ENCODE data around the gene SOWAHA. TPM values are rescaled to one million over a fixed set of nuclear protein-coding genes. Genes with fewer than 3 reads are reported as not detected.
"Not testable (repeated sequence)": the region's sequence is repeated elsewhere in the genome, so short reads cannot be mapped to it uniquely, and the experiment has no call there.

Gene SOWAHA
- total RNA-seq, 1 donor from 2014 or later: 5.1 TPM

- DNase-seq: not testable (repeated sequence)
Measured at GRCh38 chr5:132854992-132855391, 41.9 kb downstream of the SOWAHA start.

GRCh38 chr5:132856011-132856410 is 42.9 kb downstream of the SOWAHA start:
- no peak for DNase-seq

GRCh38 chr5:132859889-132860437 is 46.9 kb downstream of the SOWAHA start:
- no peak for DNase-seq

GRCh38 chr5:132860742-132861141 is 47.6 kb downstream of the SOWAHA start:
- no peak for DNase-seq

- DNase-seq: no peak
Measured at GRCh38 chr5:132865668-132866341, 52.7 kb downstream of the SOWAHA start.

Small RNAs within 50 kb of the gene (small RNA-seq; reads per million reads assigned to genes)
- gene RNA5SP192: not detected

Other genes starting within 250 kb of the SOWAHA start
- not detected for gene IL13, start 155.1 kb upstream of the SOWAHA start, total RNA-seq
- gene IL4, start 139.3 kb upstream of the SOWAHA start, total RNA-seq: not detected
- 76.7 TPM for gene KIF3A, start 75.8 kb upstream of the SOWAHA start, total RNA-seq
- 0.16 TPM for gene CCNI2, start 65.9 kb upstream of the SOWAHA start, total RNA-seq
- gene SEPTIN8, start 36.1 kb upstream of the SOWAHA start, total RNA-seq: 29.5 TPM
- 0.47 TPM for gene SHROOM1, start 17.3 kb downstream of the SOWAHA start, total RNA-seq
- gene GDF9, start 53.2 kb downstream of the SOWAHA start, total RNA-seq: 1.9 TPM
- 81.1 TPM for gene UQCRQ, start 53.3 kb downstream of the SOWAHA start, total RNA-seq
- 2.0 TPM for gene LEAP2, start 60.4 kb downstream of the SOWAHA start, total RNA-seq
- 76.6 TPM for gene AFF4, start 150.3 kb downstream of the SOWAHA start, total RNA-seq
- 27.6 TPM for gene ZCCHC10, start 213.2 kb downstream of the SOWAHA start, total RNA-seq
- 129 TPM for gene HSPA4, start 238.7 kb downstream of the SOWAHA start, total RNA-seq

All from occipital lobe (tissue), 3 donors.